ENCODE measurements around the gene TOE1.
A peak's percentile ranks its signal among the peaks of the same experiment; 100 is the strongest.

TOE1 gene

DNA sequence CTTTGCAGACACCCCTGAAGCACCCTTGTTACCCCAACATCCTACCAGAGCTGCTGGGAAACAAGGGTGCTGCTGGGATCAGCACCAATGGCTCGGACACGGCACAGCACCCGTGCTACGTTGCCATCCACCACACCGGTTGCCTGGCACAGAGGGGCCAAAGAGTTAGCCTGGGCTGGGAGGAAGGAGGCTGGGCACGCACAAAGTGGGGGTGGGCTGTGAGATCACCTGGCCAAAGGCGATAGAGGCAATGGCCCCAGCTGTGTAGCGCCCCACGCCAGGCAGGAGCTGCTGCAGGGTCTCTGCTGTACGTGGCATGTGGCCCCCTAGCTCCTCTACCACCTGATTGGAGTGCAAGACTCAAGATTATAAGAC, 7.6 kb upstream of the TOE1 start:
- H3K27ac ChIP-seq (replicated peaks), result no peak overlapping the region
- DNase-seq (ENCODE audit: low read depth in 1 of 2, low spot score in 1 of 2), result no peak
- H3K4me3 ChIP-seq (replicated peaks; ENCODE audit: insufficient read depth, low read length), result no peak overlapping the region
- H3K27me3 ChIP-seq (ENCODE audit: insufficient read depth, poor library complexity, severe bottlenecking), result no peaks in the 10 kb centered on the region
- TF ChIP-seq GABPA (IDR thresholded peaks at IDR 0.05; ENCODE audit: low read depth), result no peak
- TF ChIP-seq, protein P1, sequence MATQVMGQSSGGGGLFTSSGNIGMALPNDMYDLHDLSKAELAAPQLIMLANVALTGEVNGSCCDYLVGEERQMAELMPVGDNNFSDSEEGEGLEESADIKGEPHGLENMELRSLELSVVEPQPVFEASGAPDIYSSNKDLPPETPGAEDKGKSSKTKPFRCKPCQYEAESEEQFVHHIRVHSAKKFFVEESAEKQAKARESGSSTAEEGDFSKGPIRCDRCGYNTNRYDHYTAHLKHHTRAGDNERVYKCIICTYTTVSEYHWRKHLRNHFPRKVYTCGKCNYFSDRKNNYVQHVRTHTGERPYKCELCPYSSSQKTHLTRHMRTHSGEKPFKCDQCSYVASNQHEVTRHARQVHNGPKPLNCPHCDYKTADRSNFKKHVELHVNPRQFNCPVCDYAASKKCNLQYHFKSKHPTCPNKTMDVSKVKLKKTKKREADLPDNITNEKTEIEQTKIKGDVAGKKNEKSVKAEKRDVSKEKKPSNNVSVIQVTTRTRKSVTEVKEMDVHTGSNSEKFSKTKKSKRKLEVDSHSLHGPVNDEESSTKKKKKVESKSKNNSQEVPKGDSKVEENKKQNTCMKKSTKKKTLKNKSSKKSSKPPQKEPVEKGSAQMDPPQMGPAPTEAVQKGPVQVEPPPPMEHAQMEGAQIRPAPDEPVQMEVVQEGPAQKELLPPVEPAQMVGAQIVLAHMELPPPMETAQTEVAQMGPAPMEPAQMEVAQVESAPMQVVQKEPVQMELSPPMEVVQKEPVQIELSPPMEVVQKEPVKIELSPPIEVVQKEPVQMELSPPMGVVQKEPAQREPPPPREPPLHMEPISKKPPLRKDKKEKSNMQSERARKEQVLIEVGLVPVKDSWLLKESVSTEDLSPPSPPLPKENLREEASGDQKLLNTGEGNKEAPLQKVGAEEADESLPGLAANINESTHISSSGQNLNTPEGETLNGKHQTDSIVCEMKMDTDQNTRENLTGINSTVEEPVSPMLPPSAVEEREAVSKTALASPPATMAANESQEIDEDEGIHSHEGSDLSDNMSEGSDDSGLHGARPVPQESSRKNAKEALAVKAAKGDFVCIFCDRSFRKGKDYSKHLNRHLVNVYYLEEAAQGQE (IDR thresholded peaks at IDR 0.05; ENCODE audit: insufficient replicate concordance, low read depth), result no peak
- TF ChIP-seq POLR2AphosphoS5 (IDR thresholded peaks at IDR 0.05; ENCODE audit: low read depth), result no peak

DNA sequence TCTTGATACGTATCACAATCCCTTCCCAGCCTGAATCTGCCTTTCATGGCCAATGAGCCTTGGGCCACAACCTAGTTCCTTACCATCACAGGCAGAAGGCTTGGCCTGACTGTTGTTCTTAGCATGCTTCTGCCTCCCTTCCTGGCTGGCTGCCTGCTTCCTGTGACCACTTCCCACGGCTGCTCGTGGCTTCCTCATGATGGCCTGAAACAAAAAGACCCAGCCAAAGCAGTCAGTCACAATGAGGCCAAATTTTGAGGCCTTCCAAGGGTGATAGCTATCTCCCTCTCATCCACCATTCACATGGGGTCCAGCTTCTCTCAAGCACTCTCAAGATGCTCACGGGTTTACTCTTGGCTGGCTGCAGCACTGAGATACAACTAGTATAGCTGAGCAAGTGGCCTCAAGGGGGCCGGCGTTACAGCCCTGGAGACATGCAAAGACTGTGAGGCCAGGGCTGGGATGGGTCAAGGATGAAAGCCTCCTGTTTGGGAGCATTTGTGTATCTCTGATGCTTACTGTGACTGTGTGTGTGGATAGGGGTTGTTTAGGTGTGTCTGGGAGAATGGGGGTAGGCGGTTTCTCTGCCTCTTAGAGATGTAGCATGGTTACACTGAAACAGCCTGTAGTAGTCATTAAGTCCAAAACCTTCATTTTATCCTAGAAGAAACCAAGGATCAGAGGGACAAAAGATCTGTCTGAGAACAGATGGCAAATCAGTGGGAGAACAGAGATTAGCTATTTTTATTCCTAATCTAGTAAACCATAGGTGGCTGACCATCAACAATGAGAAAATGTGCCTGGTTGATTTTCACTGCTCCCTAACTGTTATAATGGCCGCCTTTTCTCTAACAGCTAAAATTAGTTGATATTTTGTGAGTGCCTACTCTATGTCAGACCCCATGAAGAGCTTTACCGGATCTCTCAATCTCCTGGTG, 5.4 kb upstream of the TOE1 start:
- TF ChIP-seq, protein P1 (IDR thresholded peaks at IDR 0.05; ENCODE audit: insufficient replicate concordance, low read depth), result no peak
- TF ChIP-seq SPI1 (IDR thresholded peaks at IDR 0.05; ENCODE audit: borderline replicate concordance, low read depth), result peak; percentile 5; the same call in 1 of the 2 replicates
- Histone ChIP-seq H3K27ac (replicated peaks) (no peak overlapping the region), H3K27me3 (ENCODE audit: insufficient read depth, poor library complexity, severe bottlenecking) (no peaks in the 10 kb centered on the region), H3K4me3 (replicated peaks; ENCODE audit: insufficient read depth, low read length) (no peak overlapping the region)
- peak in 1 of 2 experiments; percentile 57 for DNase-seq (ENCODE audit: low read depth in 1 of 2, low spot score in 1 of 2)

DNA sequence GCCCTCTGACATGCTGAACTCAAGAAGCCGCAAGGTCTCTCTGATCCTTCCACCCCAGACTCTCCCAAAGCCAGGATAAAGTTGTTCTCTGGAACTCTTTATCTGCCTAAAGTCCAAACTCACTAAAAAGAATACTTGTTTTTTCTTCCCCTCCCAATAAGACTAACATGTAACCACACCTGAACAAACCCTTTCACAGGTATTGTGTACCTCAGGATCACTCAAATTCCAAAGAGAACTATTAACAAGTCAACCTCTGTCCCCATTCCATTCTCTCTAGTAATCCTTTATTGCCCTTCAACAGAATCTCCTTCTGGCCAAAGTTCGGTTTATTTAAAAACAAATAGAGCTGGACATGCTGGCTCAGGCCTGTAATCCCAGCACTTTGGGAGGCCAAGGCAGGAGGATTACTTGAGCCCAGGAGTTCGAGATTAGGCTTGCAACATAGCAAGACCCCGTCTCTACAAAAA, 4.1 kb upstream of the TOE1 start:
- H3K4me3 ChIP-seq (replicated peaks; ENCODE audit: insufficient read depth, low read length), result no peak overlapping the region
- DNase-seq (ENCODE audit: low read depth in 1 of 2, low spot score in 1 of 2), result no peak
- no peak overlapping the region for H3K27ac ChIP-seq (replicated peaks)
- no peaks in the 10 kb centered on the region for H3K27me3 ChIP-seq (ENCODE audit: insufficient read depth, poor library complexity, severe bottlenecking)
- TF ChIP-seq, protein P1 (IDR thresholded peaks at IDR 0.05; ENCODE audit: insufficient replicate concordance, low read depth), result no peak
- no peak for TF ChIP-seq SPI1 (IDR thresholded peaks at IDR 0.05; ENCODE audit: borderline replicate concordance, low read depth)
- no peak for TF ChIP-seq POLR2AphosphoS5 (IDR thresholded peaks at IDR 0.05; ENCODE audit: low read depth)
- TF ChIP-seq, protein P2, sequence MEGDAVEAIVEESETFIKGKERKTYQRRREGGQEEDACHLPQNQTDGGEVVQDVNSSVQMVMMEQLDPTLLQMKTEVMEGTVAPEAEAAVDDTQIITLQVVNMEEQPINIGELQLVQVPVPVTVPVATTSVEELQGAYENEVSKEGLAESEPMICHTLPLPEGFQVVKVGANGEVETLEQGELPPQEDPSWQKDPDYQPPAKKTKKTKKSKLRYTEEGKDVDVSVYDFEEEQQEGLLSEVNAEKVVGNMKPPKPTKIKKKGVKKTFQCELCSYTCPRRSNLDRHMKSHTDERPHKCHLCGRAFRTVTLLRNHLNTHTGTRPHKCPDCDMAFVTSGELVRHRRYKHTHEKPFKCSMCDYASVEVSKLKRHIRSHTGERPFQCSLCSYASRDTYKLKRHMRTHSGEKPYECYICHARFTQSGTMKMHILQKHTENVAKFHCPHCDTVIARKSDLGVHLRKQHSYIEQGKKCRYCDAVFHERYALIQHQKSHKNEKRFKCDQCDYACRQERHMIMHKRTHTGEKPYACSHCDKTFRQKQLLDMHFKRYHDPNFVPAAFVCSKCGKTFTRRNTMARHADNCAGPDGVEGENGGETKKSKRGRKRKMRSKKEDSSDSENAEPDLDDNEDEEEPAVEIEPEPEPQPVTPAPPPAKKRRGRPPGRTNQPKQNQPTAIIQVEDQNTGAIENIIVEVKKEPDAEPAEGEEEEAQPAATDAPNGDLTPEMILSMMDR (IDR thresholded peaks at IDR 0.05; ENCODE audit: insufficient read depth, low read length), result no peak
- TF ChIP-seq GABPA (IDR thresholded peaks at IDR 0.05; ENCODE audit: low read depth), result no peak
